Astrocyte of the spinal cord (primary cell): ENCODE results near the gene CTNNA2.

Experiments used
- DNase-seq: peaks from one replicate; pipeline ENCODE4 v3.0.0; 2011; ENCODE audit warnings: low read depth, low spot score
- H3K4me3 ChIP-seq: 2 replicates; pipeline ENCODE4 v1.5.1; 2011; ENCODE audit warnings: low read depth, mild to moderate bottlenecking, low read length, moderate library complexity
- CTCF ChIP-seq: IDR thresholded peaks from 2 replicates; pipeline ENCODE4 v1.5.1; 2012; ENCODE audit warnings: low read depth, mild to moderate bottlenecking, low read length, inconsistent platforms
- in situ Hi-C: cut with HindIII; loops from 2 replicates; pipeline ENCODE4 v1.10.0; 2017; ENCODE audit warnings: low sequenced_read_pairs

Gene CTNNA2

GRCh38 chr2:80248146-80248545 is 735.3 kb downstream of the CTNNA2 start:
- no peak overlapping the region for H3K4me3 ChIP-seq
- TF ChIP-seq CTCF, result no peak
- no peak for DNase-seq
- in situ Hi-C loops, result no loop called here

- no peak for DNase-seq
- TF ChIP-seq CTCF, result no peak
- in situ Hi-C loops, result no loop called here
- no peak overlapping the region for H3K4me3 ChIP-seq
Measured at GRCh38 chr2:80252294-80252986, 739.6 kb downstream of the CTNNA2 start.

- DNase-seq, result no peak
- in situ Hi-C loops, result no loop called here
- no peak overlapping the region for H3K4me3 ChIP-seq
- no peak for TF ChIP-seq CTCF
Measured at GRCh38 chr2:80255918-80256781, 743.3 kb downstream of the CTNNA2 start.

- no peak for DNase-seq
- in situ Hi-C loops, result no loop called here
- no peak for TF ChIP-seq CTCF
- H3K4me3 ChIP-seq, result no peak overlapping the region
Measured at GRCh38 chr2:80256782-80257167, 743.9 kb downstream of the CTNNA2 start.

GRCh38 chr2:80257450-80257849 is 744.6 kb downstream of the CTNNA2 start:
- DNase-seq, result no peak
- in situ Hi-C loops, result no loop called here
- no peak overlapping the region for H3K4me3 ChIP-seq
- TF ChIP-seq CTCF, result no peak

GRCh38 chr2:80258341-80258740 is 745.5 kb downstream of the CTNNA2 start:
- DNase-seq, result no peak
- no peak overlapping the region for H3K4me3 ChIP-seq
- in situ Hi-C loops, result no loop called here
- TF ChIP-seq CTCF, result no peak
